Measurements from ENCODE around the gene GRIN2C.
"Not testable (repeated sequence)": the region's sequence is repeated elsewhere in the genome, so short reads cannot be mapped to it uniquely, and the experiment has no call there.

GRIN2C gene

DNA sequence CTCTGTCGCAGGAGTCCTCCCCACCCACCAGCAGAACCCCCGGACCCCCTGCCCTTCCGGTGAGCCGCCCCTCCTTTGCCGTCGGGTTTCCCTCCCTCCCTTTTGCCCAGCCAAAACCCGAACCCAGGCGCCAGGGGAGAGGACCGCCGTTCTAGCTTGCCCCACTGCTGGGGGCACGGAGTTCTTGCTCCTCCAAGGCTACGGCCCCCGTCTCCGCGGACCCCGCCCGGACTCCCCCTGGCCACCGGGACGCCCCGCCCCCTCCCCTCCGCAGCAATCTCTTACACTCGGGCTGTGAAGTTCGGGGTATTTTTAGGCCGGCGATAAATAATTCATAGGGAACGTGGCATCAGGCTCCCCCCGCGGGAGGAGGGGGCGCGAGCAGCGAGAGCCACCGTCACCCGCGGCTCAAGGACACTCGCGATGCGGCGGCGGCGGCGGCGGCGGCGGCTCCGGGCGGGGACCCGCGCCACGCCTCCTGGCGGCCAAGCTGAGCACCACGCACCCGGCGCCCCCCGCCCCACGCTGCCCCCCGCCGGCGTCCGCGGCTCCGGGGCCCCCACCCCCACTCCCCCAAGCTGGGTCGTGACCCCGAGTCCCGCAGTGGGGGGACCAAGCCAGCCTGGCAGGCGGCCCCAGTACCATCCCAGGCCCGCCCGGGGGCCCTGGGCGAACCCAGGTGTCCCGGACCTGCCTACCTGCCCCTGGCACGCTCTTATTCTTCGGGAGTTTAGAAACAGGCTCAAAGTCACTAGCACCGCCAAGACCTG, at the start of gene GRIN2C:
GRIN2C (minus strand) TSS at position 427 of the 770 bp plus-strand sequence. CDS start 4,793 bp downstream, outside the sequence.
- peak; percentile 30 for DNase-seq (ENCODE audit: low read depth)

DNA sequence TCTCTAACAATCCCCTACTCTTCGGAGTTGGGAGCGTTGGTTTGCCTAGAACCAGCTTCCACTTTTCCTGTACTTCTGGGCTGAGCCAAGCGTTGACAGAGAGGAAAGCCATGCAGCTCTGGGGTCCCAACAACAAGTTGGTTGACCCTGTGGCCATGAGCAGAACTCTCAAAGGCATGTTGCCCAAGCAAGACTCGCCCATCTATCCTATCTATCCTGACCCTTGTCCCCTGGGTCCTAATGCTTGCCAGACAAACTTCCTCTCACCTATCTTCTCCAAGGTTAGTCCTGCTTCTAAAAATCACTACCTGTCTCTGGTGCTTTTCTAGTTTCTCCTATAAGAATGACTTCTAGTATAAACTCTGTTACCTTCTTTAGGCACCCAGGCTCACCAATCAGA, 49.4 kb upstream of the GRIN2C start:
- not testable (repeated sequence) for DNase-seq (ENCODE audit: low read depth)

DNA sequence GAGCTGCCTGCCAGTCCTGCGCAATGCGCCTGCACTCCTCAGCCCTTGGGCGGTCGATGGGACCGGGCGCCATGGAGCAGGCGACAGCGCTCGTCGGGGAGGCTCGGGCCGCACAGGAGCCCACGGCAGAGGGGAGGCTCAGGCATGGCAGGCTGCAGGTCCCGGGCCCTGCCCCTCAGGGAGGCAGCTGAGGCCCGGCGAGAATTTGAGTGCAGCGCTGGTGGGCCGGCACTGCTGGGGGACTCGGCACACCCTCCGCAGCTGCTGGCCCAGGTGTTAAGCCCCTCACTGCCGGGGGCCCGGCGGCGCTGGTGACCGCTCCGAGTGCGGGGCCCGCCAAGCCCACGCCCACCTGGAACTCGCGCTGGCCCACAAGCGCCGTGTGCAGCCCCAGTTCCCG, 47.3 kb upstream of the GRIN2C start:
- DNase-seq (ENCODE audit: low read depth), result no peak

DNA sequence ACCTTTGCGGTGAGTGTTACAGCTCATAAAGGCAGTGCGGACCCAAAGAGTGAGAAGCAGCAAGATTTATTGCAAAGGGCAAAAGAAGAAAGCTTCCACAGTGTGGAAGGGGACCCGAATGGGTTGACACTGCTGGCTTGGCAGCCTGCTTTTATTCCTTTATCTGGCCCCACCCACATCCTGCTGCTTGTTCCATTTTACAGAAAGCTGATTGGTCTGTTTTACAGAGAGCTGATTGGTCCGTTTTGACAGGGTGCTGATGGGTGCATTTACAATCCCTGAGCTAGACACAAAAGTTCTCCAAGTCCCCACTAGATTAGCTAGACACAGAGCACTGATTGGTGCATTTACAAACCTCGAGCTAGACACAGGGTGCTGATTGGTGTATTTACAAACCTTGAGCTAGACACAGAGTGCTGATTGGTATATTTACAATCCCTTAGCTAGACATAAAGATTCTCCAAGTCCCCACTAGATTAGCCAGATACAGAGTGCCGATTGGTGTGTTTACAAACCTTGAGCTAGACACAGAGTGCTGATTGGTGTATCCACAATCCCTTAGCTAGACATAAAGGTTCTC, 46.6 kb upstream of the GRIN2C start:
- DNase-seq (ENCODE audit: low read depth), result not testable (repeated sequence)

DNA sequence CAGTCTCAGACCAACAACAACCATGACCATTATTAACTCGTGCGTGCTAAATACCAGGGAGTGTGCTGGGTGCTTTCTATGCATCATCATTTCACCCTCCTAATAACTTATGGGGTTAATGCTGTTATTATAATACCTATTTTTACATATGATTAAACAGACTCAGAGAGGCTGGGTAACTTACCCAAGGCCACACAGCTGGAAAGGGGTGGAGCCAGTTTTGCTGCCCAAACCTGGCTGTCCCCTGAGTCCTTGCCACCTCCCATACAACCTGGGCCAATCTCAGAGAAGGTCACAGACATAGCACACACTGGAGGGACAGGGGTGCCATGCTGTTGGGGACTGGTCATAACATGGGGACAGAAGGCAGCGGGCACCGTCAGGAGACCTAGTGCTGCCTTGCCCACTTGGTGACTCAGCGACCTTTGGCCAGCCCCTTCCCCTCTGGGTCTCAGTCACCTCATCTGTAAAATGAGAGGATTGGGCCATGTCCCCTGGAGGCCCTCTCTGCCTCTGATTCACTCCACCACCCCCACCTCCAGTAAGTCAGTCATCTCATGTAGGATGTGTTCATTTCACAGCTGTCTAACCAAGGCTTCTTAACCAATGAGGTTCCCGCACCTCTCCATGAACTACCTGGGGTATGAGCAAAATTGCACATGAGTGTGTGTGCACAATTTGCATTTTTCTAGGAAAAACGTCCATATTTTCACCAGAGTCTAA, 45.2 kb upstream of the GRIN2C start:
- no peak for DNase-seq (ENCODE audit: low read depth)

DNA sequence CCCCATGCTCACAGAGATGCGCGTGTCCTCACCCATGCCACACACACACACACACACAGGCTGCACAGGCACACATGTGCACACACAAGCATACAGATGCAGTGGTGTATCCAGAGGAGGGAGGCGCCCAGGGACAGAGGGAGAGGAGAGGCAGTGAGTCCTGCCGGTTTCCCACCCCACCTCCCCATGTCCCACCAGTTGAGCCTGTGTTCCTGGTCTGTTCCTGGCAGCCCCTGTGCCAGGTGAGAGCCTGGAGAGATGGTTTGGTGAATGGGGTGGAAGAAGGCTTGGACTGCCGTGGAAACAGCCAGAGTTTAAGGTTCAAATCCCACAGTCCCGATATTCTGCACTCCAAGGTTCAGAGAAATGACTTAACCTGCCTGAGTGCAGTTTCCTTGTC, 44.0 kb upstream of the GRIN2C start:
- no peak for DNase-seq (ENCODE audit: low read depth)

DNA sequence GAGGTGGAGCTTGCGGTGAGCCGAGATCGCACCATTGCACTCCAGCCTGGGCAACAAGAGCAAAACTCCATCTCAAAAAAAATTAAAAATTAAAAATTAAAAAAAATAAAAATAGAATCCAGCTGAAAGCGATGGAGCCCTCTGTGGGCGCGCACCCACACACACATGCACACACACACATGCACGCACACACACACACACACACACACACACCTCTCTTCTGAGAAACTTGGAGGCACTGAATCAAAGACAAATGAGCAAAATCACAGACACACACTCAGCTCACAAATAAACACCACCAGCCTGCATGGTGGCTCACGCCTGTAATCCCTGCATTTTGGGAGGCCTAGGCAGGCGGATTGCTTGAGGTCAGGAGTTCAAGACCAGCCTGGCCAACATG, 43.3 kb upstream of the GRIN2C start:
- DNase-seq (ENCODE audit: low read depth), result no peak

DNA sequence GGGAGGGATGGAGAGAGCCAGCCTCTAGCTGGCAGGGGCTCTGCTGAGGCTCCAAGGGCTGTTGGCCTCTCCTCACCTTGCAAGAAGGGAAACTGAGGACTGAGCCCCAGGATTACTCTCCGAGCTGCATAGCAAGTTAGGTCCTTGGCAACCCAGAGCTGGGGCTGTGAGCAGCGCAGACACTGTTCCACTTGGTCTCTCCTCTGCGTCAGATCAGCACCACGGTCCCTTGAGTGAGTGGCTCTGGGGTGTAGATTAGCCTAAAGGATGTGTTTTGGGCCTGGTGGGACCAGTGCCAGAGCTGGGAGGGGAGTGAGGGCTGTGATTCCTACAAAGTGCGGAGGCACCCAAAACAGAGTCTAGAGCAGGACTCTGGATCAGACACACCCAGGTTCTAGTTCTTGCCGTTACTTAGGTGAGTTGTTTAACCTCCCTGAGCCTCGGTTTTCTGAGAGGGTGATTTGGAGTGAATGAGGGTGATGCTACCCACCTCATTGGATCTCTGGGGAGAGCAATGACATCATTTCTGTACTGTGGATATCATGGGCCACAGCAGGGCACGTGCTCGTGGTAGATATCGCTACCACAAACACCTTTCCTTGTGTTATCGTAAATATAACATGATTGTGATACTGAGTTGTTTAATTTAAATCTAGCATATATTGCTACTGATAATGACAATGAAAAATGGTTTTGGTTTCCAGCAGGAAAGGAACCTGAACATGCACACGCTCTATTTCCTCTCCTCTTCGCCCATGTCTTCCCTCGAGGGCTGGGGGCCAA, 41.9 kb upstream of the GRIN2C start:
- DNase-seq (ENCODE audit: low read depth), result no peak

DNA sequence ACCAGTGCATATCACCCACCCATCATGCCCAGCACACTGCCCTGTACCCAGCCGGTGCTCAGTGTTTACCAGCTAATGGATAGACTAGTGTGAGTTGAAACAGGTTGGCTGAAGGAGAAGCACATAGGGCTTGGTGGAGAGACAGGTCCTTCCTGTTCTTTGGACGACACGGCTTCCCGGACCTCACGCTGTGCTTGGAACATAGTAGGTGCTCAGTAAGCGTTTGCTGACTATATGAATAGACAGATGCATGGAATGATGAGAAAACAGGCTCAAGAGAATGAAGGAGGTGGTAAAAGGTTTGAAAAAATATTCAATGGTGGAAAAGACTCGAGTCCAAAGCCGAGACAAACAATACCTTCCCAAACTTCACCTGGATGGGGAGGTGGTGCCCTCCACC, 40.5 kb upstream of the GRIN2C start:
- no peak for DNase-seq (ENCODE audit: low read depth)

DNA sequence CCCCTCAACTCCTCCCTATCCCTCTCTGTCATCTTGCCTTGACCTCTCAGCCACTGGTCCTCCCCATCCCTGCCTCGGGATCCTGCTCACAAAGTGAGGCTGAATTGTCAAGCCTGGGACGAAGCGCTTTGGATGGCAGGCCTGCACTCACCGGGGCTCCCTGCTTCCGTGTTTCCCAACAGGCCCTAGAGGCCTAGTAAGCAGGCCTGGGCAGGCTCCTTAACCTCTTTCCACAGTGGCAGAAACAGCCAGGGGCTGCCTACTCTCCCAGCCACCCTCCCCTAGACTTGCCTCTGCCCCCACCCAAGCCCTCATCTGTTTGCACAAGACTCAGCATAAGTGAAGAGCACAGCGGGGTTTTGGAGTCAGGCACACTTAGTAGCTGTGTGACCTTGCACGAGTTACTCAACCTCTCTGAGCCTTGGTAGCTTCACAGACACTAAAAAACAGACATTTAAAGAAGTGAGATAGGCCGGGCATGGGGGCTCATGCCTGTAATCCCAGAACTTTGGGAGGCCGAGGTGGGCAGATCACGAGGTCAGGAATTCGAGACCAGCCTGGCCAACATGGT, 38.8 kb upstream of the GRIN2C start:
- no peak for DNase-seq (ENCODE audit: low read depth)

DNA sequence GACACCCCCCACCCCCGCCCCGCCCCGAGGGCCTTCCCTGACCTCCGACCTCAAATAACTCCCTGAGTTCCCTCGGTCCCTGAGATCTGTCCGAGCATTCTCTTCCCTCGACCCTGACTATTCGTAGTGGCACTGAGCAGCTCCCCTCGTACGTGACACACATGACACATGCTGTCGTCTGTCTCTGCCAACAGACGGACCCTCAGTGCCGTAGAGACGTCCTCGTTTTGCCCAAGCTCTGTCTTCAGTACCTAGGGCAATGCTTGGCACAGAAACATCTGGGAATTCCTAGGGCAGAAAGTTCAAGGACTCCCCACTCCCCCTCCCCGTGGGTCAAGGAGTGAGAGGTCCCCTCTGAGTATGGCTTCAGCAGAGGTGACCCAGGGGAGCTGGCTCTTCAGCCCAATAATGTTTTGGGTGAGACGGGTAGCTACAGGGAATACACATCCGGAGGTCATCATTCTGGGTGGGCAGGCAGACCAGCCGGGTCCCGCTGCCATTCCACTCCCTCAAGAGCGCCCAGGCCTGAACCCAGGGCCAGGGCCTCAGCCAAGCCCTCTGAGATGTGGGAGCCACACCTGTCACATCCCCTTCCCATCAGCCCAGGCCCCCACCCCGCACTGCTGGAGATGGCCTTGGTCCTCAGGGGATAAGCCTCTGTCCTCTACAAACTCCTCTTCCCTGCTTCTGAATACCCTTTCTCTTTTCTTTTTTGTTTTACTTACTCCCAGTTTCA, 34.4 kb upstream of the GRIN2C start:
- DNase-seq (ENCODE audit: low read depth), result no peak

DNA sequence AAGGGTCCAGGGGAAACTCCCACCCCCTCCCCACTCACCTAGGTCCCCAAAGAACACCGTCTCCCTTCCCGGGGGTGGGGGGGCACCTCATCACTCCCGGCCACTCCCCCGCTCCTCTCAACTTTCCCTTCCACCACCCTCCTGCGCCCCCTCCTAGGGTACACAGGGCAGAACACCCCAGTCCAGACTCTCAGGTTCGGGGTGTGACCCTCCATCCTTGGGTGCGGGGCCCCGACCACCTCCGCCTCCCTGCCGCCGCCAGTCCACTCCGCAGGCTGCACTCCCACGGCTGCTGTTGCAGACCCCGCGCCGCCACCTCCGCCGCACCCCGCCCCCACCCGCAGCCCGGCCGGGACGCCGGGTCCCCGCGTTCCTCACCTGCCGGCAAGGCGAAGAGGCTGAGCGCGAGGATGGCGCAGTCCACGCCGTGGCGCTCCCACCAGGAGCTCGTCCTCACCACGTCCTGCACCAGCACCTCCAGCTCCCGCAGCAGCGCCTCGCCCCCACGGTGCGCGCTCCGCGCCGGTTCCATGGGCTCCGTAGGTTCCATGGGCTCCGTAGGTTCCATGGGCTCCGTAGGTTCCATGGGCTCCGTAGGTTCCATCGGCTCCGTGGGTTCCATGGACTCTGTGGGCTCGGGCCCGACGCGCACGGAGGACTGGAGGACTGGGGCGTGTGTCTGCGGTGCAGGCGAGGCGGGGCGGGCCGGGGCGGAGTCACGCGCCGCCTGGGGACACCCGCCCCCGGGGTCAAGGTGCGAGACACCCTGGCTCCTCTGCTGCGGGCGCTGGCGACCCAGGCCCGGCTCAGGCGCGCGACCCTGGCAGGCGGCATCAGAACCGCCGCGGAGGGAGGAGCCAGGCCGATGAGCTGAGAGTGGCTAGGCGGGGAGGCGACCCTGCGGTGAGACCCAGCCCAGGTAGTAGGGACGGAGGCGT, 33.6 kb upstream of the GRIN2C start, which contains the start of gene FADS6:
FADS6 (minus strand) TSS at position 660 of the 938 bp plus-strand sequence; CDS start at position 622, 38 bp downstream.
- no peak for DNase-seq (ENCODE audit: low read depth)

DNA sequence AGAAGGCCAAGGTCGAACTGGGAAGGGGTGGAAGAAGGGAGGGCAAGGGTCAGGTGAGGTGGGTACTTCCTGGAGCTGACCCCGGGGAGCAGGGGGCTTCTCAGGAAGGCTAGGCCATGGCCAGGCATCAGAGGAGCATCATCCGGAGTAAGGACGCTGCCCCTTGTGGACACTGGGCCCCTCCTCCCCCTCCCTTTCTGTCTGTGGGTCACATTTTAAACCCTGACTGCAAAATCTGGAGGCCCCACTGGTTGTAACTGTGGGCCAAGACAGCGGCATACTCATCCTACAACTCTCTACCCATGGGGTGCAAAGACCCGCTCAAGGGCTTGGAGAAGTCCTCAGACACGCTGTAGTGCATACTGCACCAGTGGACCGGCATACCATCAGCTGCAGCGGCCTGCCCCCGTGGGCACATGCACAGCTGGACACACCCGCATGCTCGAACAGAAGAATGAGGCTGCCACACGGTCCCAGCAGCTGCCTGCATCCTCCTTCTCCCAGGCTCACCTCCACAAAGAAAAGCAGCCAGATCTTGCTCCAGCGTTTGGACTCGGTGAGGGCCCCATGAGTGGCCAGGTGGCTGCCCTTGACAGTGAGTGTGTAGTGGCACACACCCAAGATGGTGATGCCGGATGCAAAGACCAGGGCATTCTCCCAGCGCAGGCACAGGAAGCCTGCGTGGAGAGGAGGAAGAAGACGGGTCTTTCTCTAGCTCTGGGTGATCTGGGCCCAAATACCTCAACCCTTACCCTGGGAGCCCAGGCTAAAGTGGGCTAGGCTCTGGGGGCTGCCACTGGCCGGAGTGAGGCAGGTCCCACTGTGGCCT, 32.5 kb upstream of the GRIN2C start:
- no peak for DNase-seq (ENCODE audit: low read depth)

DNA sequence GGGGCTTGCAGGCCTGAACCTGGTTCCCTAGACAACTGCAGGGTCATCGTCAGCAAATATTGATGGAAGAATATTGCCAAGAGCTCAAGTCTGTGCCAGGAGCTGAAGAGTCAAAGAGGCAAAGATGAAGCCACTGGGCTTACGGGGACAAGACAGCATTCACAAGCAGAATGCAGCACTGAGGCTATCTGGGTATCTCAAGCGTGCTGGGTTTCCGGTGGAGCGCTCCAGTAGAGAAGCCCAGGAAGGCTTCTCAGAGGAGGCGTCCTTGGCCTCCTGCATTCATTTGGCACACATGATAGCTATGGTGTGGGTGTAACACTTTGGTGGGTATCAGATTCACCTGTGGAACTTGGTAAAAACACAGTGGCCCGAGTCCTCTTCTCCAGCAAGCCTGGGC, 30.9 kb upstream of the GRIN2C start:
- DNase-seq (ENCODE audit: low read depth), result no peak

DNA sequence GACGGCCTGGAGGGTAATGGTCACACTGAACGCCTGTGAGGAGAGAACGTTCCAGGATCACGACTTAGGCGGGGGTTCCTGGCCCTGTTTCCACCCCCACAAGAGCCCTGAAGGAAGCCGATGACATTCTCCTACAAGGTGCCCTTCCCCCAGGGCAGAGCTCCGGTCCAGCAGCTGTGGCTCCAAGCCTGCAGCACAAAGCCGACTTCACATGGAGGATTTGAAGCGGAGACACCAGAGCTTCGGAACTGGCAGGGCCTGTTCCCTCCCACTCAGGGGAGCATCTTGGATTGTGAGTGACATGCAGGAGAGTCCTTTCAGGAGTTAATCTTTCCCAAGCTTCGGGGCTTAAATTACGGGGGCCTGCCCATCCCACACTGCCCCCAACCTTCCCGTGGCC, 28.8 kb upstream of the GRIN2C start:
- no peak for DNase-seq (ENCODE audit: low read depth)

DNA sequence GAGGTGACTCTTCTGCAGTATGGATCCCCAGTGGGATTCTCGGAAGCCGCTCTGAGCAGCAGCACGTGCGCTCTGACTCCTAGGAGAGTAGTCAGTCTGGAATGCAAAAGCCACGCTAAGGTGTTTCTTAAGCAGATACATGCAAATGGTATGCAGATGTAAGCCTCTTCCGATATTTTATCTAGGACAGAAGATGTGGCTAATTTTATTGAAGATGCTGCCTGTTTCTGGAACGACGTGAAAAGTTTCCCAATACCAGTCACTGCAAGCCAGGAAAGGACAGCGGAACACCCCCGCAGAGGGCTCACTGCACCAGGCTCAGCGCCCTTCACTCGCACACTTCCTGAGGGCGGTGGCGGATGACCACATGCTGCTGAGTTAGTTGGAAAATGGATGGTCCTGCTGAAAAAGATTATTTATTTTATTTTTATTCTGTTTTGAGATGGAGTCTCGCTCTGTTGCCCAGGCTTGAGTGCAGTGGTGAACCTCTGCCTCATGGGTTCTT, 23.6 kb upstream of the GRIN2C start:
- DNase-seq (ENCODE audit: low read depth), result no peak

DNA sequence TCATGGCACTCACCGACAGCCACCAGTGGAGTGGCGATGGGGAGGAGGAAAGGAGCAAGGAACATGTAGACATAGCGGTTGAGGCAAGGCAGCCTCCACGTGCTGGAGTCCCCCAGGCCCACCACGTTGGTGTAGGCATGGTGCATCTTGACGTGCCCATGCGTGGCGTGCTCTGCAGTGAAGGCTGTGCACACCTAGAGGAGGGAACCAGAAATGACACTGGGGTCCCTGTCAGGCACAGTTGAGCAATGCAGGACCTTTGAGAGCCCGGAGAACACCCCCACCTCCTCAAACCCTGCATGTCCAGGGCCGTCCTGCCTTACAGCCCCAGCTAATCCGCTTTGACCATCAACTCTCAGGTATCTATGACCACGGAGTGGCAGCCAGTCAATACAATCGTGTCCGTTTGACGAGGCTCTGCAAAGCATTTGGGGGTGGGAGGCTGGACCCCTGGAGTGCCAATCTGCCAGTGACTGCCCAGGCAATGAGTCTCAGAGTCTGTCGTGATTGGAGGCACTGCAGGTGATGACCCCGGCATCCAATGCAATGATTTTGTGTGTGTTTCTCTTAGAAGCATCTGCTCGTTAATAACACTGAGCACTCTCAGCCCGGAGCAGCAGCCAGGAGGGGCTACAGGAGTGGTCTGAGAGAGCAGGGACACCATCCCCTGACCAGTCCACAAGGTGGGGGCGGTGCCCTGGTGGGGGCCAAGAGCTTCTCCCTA, 23.0 kb upstream of the GRIN2C start:
- DNase-seq (ENCODE audit: low read depth), result no peak

DNA sequence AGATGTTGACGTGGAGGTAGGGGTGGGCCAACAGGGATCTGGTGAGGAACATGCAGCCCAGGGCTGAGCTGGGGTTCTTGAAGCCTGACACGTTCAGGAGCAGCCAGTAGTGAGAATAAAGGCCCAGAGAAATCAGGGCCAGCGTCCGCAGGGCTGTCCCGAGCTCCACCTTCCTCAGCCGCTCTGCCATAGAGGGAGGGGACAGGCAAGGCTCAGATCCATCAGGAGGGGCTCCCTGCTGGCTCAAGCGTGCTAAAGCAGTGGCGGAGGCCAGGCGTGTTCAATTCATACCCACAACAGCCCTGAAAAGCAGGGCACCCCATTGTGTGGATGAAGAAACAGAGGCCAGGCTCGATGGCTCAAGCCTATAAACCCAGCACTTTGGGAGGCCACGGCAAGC, 21.4 kb upstream of the GRIN2C start:
- DNase-seq (ENCODE audit: low read depth), result no peak
